Suprapubic skin (tissue), 4 donors: ENCODE results near the gene TIGD4.

Experiments
- POLR2A ChIP-seq, 2 donors: fragments of 450-650 bp; IDR thresholded peaks; one replicate each; pipeline ENCODE4 v1.6.1; 2017; ENCODE audit warnings: antibody characterized with exemption in 2 of 2, mild to moderate bottlenecking in 2 of 2, moderate library complexity in 2 of 2
- POLR2AphosphoS5 ChIP-seq, 3 donors: sonication (generic); formaldehyde crosslinking; IDR thresholded peaks; one replicate each; pipeline ENCODE4 v1.6.1; 2017; ENCODE audit warnings: antibody characterized with exemption in 3 of 3
- TF ChIP-seq, protein P1 (sequence below), 2 donors: fragments of 200-600 bp in 1 of 2; fragments of 450-650 bp in 1 of 2; sonication (generic) in 1 of 2; IDR thresholded peaks; one replicate each; pipeline ENCODE4 v1.5.1; 2016 to 2019; ENCODE audit warnings: antibody characterized with exemption in 2 of 2, mild to moderate bottlenecking in 1 of 2, moderate library complexity in 1 of 2

- TF ChIP-seq POLR2A (IDR thresholded peaks at IDR 0.05) (no peak), POLR2AphosphoS5 (IDR thresholded peaks at IDR 0.05) (no peak)
- TF ChIP-seq, protein P1, sequence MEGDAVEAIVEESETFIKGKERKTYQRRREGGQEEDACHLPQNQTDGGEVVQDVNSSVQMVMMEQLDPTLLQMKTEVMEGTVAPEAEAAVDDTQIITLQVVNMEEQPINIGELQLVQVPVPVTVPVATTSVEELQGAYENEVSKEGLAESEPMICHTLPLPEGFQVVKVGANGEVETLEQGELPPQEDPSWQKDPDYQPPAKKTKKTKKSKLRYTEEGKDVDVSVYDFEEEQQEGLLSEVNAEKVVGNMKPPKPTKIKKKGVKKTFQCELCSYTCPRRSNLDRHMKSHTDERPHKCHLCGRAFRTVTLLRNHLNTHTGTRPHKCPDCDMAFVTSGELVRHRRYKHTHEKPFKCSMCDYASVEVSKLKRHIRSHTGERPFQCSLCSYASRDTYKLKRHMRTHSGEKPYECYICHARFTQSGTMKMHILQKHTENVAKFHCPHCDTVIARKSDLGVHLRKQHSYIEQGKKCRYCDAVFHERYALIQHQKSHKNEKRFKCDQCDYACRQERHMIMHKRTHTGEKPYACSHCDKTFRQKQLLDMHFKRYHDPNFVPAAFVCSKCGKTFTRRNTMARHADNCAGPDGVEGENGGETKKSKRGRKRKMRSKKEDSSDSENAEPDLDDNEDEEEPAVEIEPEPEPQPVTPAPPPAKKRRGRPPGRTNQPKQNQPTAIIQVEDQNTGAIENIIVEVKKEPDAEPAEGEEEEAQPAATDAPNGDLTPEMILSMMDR (IDR thresholded peaks at IDR 0.05) = no peak
Observed at GRCh38 chr4:152719801-152720556, 59.6 kb downstream of the TIGD4 start.
